Ascending aorta (tissue), 2 donors: ENCODE measurements around the gene ANK3. TPM values are rescaled to one million over a fixed set of nuclear protein-coding genes. Genes with fewer than 3 reads are reported as not detected.

ENCODE experiments used
- DNase-seq, 2 donors: peaks; one replicate each; pipeline ENCODE4 v3.0.0-alpha.2; 2019; ENCODE audit warnings: low spot score in 2 of 2
- H3K27ac ChIP-seq, 2 donors: fragments of 200-600 bp; sonication (generic); one replicate each; pipeline ENCODE4 v1.5.1; 2016 to 2017; ENCODE audit warnings: mild to moderate bottlenecking in 1 of 2
- H3K27me3 ChIP-seq: fragments of 200-600 bp; sonication (generic); one replicate; pipeline ENCODE4 v1.5.1; 2017
- H3K36me3 ChIP-seq, 2 donors: fragments of 200-600 bp; sonication (generic); one replicate each; pipeline ENCODE4 v1.5.1; 2016
- H3K4me1 ChIP-seq, 2 donors: fragments of 200-600 bp; sonication (generic); one replicate each; pipeline ENCODE4 v1.5.1; 2016 to 2017; ENCODE audit warnings: mild to moderate bottlenecking in 1 of 2
- H3K4me3 ChIP-seq, 2 donors: fragments of 200-600 bp; sonication (generic); one replicate each; pipeline ENCODE4 v1.5.1; 2016 to 2017; ENCODE audit warnings: mild to moderate bottlenecking in 1 of 2
- H3K9me3 ChIP-seq, 2 donors: fragments of 200-600 bp; sonication (generic); one replicate each; pipeline ENCODE4 v1.5.1; 2016
- CTCF ChIP-seq, 3 experiments: fragments of 200-600 bp in 2 of 3; fragments of 450-650 bp in 1 of 3; sonication (generic) in 2 of 3; IDR thresholded peaks; one replicate each; pipeline ENCODE4 v1.5.1; 2016 to 2019; ENCODE audit warnings: antibody characterized with exemption in 3 of 3, mild to moderate bottlenecking in 1 of 3, moderate library complexity in 1 of 3
- intact Hi-C: fragments of 100-400 bp; cut with DNase I; formaldehyde crosslinking; loops from one replicate; pipeline ENCODE4 v1.15.1; 2023
- total RNA-seq: library from RNA; depleted of rRNA; stranded (reverse); fragments of >200 nt; gene quantifications from one replicate; pipeline ENCODE4 v1.1.0, GENCODE V29; 2016

Gene ANK3
- total RNA-seq, 1 donor from 2014 or later, result 28.3 TPM

GRCh38 chr10:60413306-60414012 is 23.8 kb upstream of the ANK3 start:
- no peaks in the 10 kb centered on the region for H3K27me3 ChIP-seq
- intact Hi-C loops, result no loop called here
- H3K27ac ChIP-seq, result no peak overlapping the region
- DNase-seq, result no peak
- no peaks in the 10 kb centered on the region for H3K9me3 ChIP-seq
- H3K4me1 ChIP-seq, result no peaks in the 10 kb centered on the region
- no peak overlapping the region for H3K4me3 ChIP-seq
- no peaks in the 10 kb centered on the region for H3K36me3 ChIP-seq
- TF ChIP-seq CTCF (IDR thresholded peaks at IDR 0.05), result no peak

- intact Hi-C loops, result no loop called here
- no peak for TF ChIP-seq CTCF (IDR thresholded peaks at IDR 0.05)
- no peaks in the 10 kb centered on the region for H3K36me3 ChIP-seq
- no peaks in the 10 kb centered on the region for H3K27me3 ChIP-seq
- H3K4me3 ChIP-seq, result no peak overlapping the region
- H3K4me1 ChIP-seq, result no peaks in the 10 kb centered on the region
- no peak overlapping the region for H3K27ac ChIP-seq
- H3K9me3 ChIP-seq, result no peaks in the 10 kb centered on the region
- no peak for DNase-seq
Measured at GRCh38 chr10:60410970-60411369, 21.3 kb upstream of the ANK3 start.

GRCh38 chr10:60409202-60409601 is 19.5 kb upstream of the ANK3 start:
- no peak for DNase-seq
- TF ChIP-seq CTCF (IDR thresholded peaks at IDR 0.05), result no peak
- Histone ChIP-seq H3K27ac (no peak overlapping the region), H3K36me3 (no peaks in the 10 kb centered on the region), H3K4me3 (no peak overlapping the region), H3K27me3 (no peaks in the 10 kb centered on the region), H3K9me3 (no peaks in the 10 kb centered on the region), H3K4me1 (no peaks in the 10 kb centered on the region)
- intact Hi-C loops, result no loop called here

- no peak overlapping the region for H3K27ac ChIP-seq
- DNase-seq, result no peak
- intact Hi-C loops, result no loop called here
- no peaks in the 10 kb centered on the region for H3K36me3 ChIP-seq
- H3K4me1 ChIP-seq, result no peaks in the 10 kb centered on the region
- no peak for TF ChIP-seq CTCF (IDR thresholded peaks at IDR 0.05)
- no peaks in the 10 kb centered on the region for H3K27me3 ChIP-seq
- peaks cover 0 to 7% of the 10 kb centered on the region in 2 donors for H3K9me3 ChIP-seq
- H3K4me3 ChIP-seq, result no peak overlapping the region
Measured at GRCh38 chr10:60406182-60406581, 16.5 kb upstream of the ANK3 start.

- DNase-seq, result no peak
- Histone ChIP-seq H3K4me1 (no peaks in the 10 kb centered on the region), H3K36me3 (no peaks in the 10 kb centered on the region), H3K9me3 (peaks cover 0 to 7% of the 10 kb centered on the region in 2 donors), H3K4me3 (no peak overlapping the region), H3K27ac (no peak overlapping the region), H3K27me3 (no peaks in the 10 kb centered on the region)
- TF ChIP-seq CTCF (IDR thresholded peaks at IDR 0.05), result no peak
- intact Hi-C loops, result no loop called here
Measured at GRCh38 chr10:60405172-60405571, 15.5 kb upstream of the ANK3 start.
